Endothelial cell (in vitro differentiated cells): ENCODE results near the gene FOXA1. TPM values are rescaled to one million over a fixed set of nuclear protein-coding genes. Genes with fewer than 3 reads are reported as not detected.
A peak's percentile ranks its signal among the peaks of the same experiment; 100 is the strongest.

Source experiments
- DNase-seq: peaks from one replicate; pipeline ENCODE4 v3.0.0; 2021; ENCODE audit warnings: low spot score
- H3K27ac Mint-ChIP-seq: one replicate; pipeline ENCODE4 v1.8.0; 2021; ENCODE audit warnings: mixed read lengths, inconsistent platforms; ENCODE audit not compliant: unreplicated experiment
- H3K27me3 Mint-ChIP-seq: one replicate; pipeline ENCODE4 v1.8.0; 2021; ENCODE audit warnings: mild to moderate bottlenecking, moderate library complexity, mixed read lengths, inconsistent platforms; ENCODE audit not compliant: unreplicated experiment
- H3K36me3 Mint-ChIP-seq: one replicate; pipeline ENCODE4 v1.8.0; 2021; ENCODE audit warnings: mild to moderate bottlenecking, low read depth, mixed read lengths, inconsistent platforms; ENCODE audit not compliant: unreplicated experiment
- H3K4me1 Mint-ChIP-seq: one replicate; pipeline ENCODE4 v1.8.0; 2021; ENCODE audit warnings: mild to moderate bottlenecking, mixed read lengths, inconsistent platforms; ENCODE audit not compliant: unreplicated experiment
- H3K4me3 Mint-ChIP-seq: one replicate; pipeline ENCODE4 v1.8.0; 2021; ENCODE audit warnings: mild to moderate bottlenecking, mixed read lengths, inconsistent platforms; ENCODE audit not compliant: unreplicated experiment
- H3K9me3 Mint-ChIP-seq: one replicate; pipeline ENCODE4 v1.8.0; 2021; ENCODE audit warnings: mixed read lengths, inconsistent platforms; ENCODE audit not compliant: unreplicated experiment
- CTCF ChIP-seq: fragments of 200-600 bp; sonication (generic); IDR thresholded peaks from one replicate; pipeline ENCODE4 v1.5.0; 2021; ENCODE audit warnings: antibody characterized with exemption; ENCODE audit not compliant: unreplicated experiment
- long read RNA-seq: library from polyadenylated mRNA; unstranded; transcript quantifications from one replicate; pipeline ENCODE4 v2.0.0, GENCODE V29; 2020; ENCODE audit not compliant: unreplicated experiment
- total RNA-seq: library from RNA; stranded (reverse); fragmentation: NEBNext Ultra II Directional; extraction: Animal tissue kit (Norgen Biotek cat#: 25700); gene quantifications from one replicate; pipeline ENCODE4 v1.2.1, GENCODE V29; 2021; ENCODE audit not compliant: unreplicated experiment

The FOXA1 gene
- 5.2 TPM for total RNA-seq
- long read RNA-seq: 0 reads

GRCh38 chr14:37594971-37595808, at the start of gene FOXA1, which contains the start of gene TTC6:
Gene FOXA1 (minus strand): TSS chr14:37595249. CDS start chr14:37594972, 277 bp downstream.
Gene TTC6 (plus strand): TSS chr14:37595629. CDS start chr14:37622065, 26,436 bp downstream.
- Mint-ChIP-seq H3K9me3 (no peaks in the 10 kb centered on the region), H3K27ac (peak within 1 kb of the TSS; percentile 72), H3K4me3 (peak within 1 kb of the TSS; percentile 92), H3K27me3 (peaks cover 48% of the 10 kb centered on the region), H3K36me3 (peaks cover 9% of the 10 kb centered on the region), H3K4me1 (peaks cover 25% of the 10 kb centered on the region)
- DNase-seq: peak; percentile 43
- TF ChIP-seq CTCF: no peak

DNA sequence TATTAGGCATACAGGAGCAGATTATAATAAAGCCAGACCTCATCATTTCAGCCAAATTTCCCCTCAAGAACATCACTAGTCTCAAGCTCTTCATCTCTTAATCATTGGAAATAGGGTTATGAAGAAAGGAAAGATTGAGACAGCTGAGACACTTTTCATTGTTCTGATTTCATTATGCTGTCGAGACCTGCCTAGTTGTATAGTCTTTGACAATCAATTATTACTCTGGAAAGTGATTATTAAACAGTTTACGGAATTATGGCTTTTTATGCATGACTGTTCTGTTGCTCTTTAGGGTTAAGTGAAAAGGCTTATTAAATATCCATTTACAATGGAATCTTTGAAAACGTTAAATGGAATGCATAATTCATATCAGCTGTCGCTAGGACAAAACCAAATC, 48.7 kb upstream of the FOXA1 start:
- no peaks in the 10 kb centered on the region for H3K9me3 Mint-ChIP-seq

GRCh38 chr14:37642125-37642524, 47.1 kb upstream of the FOXA1 start:
- DNase-seq: no peak
- no peak for TF ChIP-seq CTCF
- Mint-ChIP-seq H3K36me3 (no peaks in the 10 kb centered on the region), H3K9me3 (no peaks in the 10 kb centered on the region), H3K4me1 (no peaks in the 10 kb centered on the region), H3K27ac (no peak overlapping the region), H3K4me3 (no peak overlapping the region), H3K27me3 (peaks cover 2% of the 10 kb centered on the region)

More for the DNA sequence above, 48.7 kb upstream of the FOXA1 start:
- DNase-seq: no peak
- H3K27ac Mint-ChIP-seq: no peak overlapping the region
- no peaks in the 10 kb centered on the region for H3K4me1 Mint-ChIP-seq
- peaks cover 2% of the 10 kb centered on the region for H3K27me3 Mint-ChIP-seq
- no peak for TF ChIP-seq CTCF
- H3K4me3 Mint-ChIP-seq: no peak overlapping the region
- H3K36me3 Mint-ChIP-seq: no peaks in the 10 kb centered on the region

- TF ChIP-seq CTCF: no peak
- H3K36me3 Mint-ChIP-seq: no peaks in the 10 kb centered on the region
- peaks cover 2% of the 10 kb centered on the region for H3K27me3 Mint-ChIP-seq
- H3K4me1 Mint-ChIP-seq: no peaks in the 10 kb centered on the region
- no peak for DNase-seq
- no peak overlapping the region for H3K27ac Mint-ChIP-seq
- no peaks in the 10 kb centered on the region for H3K9me3 Mint-ChIP-seq
- H3K4me3 Mint-ChIP-seq: no peak overlapping the region
Observed at GRCh38 chr14:37641117-37641516, 46.1 kb upstream of the FOXA1 start.

DNA sequence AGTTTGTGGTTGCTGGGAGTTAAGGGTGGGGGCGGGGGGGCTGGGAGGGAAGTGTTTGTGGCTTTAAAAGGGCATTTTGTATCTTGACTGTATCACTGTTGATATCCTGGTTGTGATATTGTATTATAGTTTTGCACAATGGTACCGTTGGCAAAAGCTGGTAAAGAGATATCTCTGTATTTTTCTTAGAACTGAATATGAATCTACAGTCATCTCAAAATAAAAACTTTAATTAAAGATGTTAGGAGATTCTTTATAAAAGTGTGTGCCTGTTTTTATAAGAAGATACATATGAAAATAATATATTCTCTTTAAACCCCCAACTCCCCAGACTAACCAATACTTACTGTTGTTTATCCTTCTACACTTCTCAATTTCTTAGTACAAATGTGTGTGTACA, 43.5 kb upstream of the FOXA1 start:
- TF ChIP-seq CTCF: no peak
- Mint-ChIP-seq H3K27me3 (peaks cover 2% of the 10 kb centered on the region), H3K9me3 (no peaks in the 10 kb centered on the region), H3K36me3 (no peaks in the 10 kb centered on the region), H3K4me1 (no peaks in the 10 kb centered on the region), H3K27ac (no peak overlapping the region), H3K4me3 (no peak overlapping the region)
- no peak for DNase-seq
